H1 (cell line): ENCODE data around the gene SERPINB6.

Experiments
- CTCF ChIP-seq, 3 experiments: IDR thresholded peaks; 1 replicate in 2 of 3; 2 replicates in 1 of 3; pipeline versions ENCODE4 v1.5.1 to v1.6.1; 2011; ENCODE audit warnings: low read length in 3 of 3, mild to moderate bottlenecking in 3 of 3, inconsistent platforms in 2 of 3, low read depth in 1 of 3, moderate library complexity in 1 of 3; ENCODE audit not compliant: insufficient read depth in 1 of 3; ENCODE audit errors: control extremely low read depth in 1 of 3
- POLR2A ChIP-seq, 2 experiments: IDR thresholded peaks; 1 replicate in 1 of 2; 2 replicates in 1 of 2; pipeline ENCODE4 v1.6.1; 2011; ENCODE audit warnings: low read depth in 2 of 2, low read length in 2 of 2, mild to moderate bottlenecking in 2 of 2; ENCODE audit errors: control extremely low read depth in 1 of 2
- SRF ChIP-seq: IDR thresholded peaks from 2 replicates; pipeline ENCODE4 v1.6.1; 2011; ENCODE audit warnings: mild to moderate bottlenecking, low read depth, low read length, moderate library complexity

GRCh38 chr6:2939315-2940009 is 31.9 kb downstream of the SERPINB6 start:
- TF ChIP-seq POLR2A (IDR thresholded peaks at IDR 0.05; ENCODE audit: control extremely low read depth in 1 of 2, low read depth in 2 of 2, low read length in 2 of 2) (no peak), CTCF (IDR thresholded peaks at IDR 0.05; ENCODE audit: control extremely low read depth in 1 of 3, insufficient read depth in 1 of 3, low read depth in 1 of 3, low read length in 3 of 3) (no peak), SRF (no peak)
